Activated T-cell treated with anti-CD3 and anti-CD28 coated beads, Interleukin-2, amount 50 U/mL, for 72 hours (primary cell): ENCODE measurements around the gene ACAD9. TPM values are rescaled to one million over a fixed set of nuclear protein-coding genes. Genes with fewer than 3 reads are reported as not detected.
"Not testable (repeated sequence)": the region's sequence is repeated elsewhere in the genome, so short reads cannot be mapped to it uniquely, and the experiment has no call there.

Experiments
- ATAC-seq, 2 donors: fragments of 150-1000 bp; cut with Tn5 transposase; replicated peaks in 1 of 2; 2 replicates each; pipeline ENCODE4 v1.10.0; 2021; ENCODE audit warnings: moderate library complexity in 2 of 2, mild to moderate bottlenecking in 1 of 2
- DNase-seq, 2 donors: peaks; one replicate each; pipeline ENCODE4 v3.0.0; 2021 to 2022; ENCODE audit warnings: mixed read lengths in 1 of 2
- H3K27ac Mint-ChIP-seq: one replicate; pipeline ENCODE4 v1.8.0; 2022; ENCODE audit warnings: mild to moderate bottlenecking, moderate library complexity, mixed read lengths
- H3K27me3 Mint-ChIP-seq: one replicate; pipeline ENCODE4 v1.8.0; 2022; ENCODE audit warnings: low read depth, mixed read lengths
- H3K36me3 Mint-ChIP-seq, 2 donors: one replicate each; pipeline ENCODE4 v1.8.0; 2022; ENCODE audit warnings: mixed read lengths in 2 of 2, mild to moderate bottlenecking in 1 of 2; ENCODE audit not compliant: insufficient read depth in 2 of 2
- H3K4me1 Mint-ChIP-seq: one replicate; pipeline ENCODE4 v1.8.0; 2022; ENCODE audit warnings: low read depth, mixed read lengths
- H3K4me3 Mint-ChIP-seq, 2 donors: one replicate each; pipeline ENCODE4 v1.8.0; 2022; ENCODE audit warnings: mild to moderate bottlenecking in 2 of 2, mixed read lengths in 2 of 2, moderate library complexity in 2 of 2
- H3K9me3 Mint-ChIP-seq, 2 donors: one replicate each; pipeline ENCODE4 v1.8.0; 2022; ENCODE audit warnings: mixed read lengths in 2 of 2
- total RNA-seq, 2 donors: library from RNA; stranded (reverse); gene quantifications; one replicate each; pipeline ENCODE4 v1.2.3, GENCODE V29; 2022

Gene ACAD9
- total RNA-seq, 2 donors from 2014 or later = 21.9 to 30.0 TPM

DNA sequence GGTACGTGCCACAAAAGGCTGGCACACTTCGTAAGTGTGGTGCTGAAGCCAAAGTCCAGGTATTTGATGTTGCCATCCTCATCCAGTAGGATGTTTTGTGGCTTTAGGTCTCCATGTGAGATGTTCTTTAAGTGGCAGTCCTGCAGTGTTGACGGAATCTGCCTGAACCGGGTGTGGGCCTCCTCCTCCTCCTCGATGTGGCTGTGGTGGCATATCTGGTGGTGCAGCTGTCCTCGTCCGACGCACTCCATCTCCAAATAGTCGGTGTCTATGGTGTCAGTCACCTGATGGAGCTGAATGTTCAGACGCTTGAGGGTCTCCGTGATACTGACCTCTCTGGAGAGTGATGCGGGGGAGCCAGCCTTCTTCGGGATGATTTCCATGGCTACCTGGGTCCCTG lies 30.5 kb upstream of the ACAD9 start:
- ATAC-seq (no peak), DNase-seq (no peak)
- no peaks in the 10 kb centered on the region for H3K27me3 Mint-ChIP-seq
- peaks cover 2 to 3% of the 10 kb centered on the region in 2 donors for H3K36me3 Mint-ChIP-seq
- peaks cover 23% of the 10 kb centered on the region for H3K4me1 Mint-ChIP-seq
- no peaks in the 10 kb centered on the region for H3K9me3 Mint-ChIP-seq
- H3K27ac Mint-ChIP-seq = no peak overlapping the region
- no peak overlapping the region for H3K4me3 Mint-ChIP-seq

DNA sequence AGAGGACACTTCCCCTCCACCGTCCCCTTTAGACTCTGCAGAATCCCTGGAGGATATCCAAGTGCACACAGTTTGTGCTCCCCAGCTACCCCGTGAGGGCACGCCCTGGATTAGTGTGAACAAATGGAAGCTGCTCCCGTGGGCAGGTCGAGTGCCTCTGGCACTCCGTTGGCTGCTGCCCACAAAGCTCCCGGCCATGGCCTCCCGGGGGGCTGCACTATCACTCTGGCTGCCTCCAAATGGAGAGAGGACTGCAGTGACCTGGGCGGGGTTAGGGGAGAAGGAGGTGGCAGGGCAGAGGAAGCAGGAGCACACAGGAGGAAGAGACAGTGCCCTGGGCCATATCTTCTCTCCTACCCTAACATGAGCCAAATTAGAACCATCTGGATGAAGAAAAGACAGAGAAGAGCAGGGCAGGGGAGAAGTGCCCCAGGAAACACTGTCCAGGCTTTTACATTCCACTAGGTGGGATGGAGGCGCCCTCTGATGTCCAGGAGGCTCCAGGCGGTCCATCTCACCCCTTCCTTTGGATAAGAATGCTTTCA lies 29.4 kb upstream of the ACAD9 start:
- H3K9me3 Mint-ChIP-seq = peaks cover 0 to 3% of the 10 kb centered on the region in 2 donors
- H3K27me3 Mint-ChIP-seq = no peaks in the 10 kb centered on the region
- peaks cover 6 to 7% of the 10 kb centered on the region in 2 donors for H3K36me3 Mint-ChIP-seq
- peaks cover 21% of the 10 kb centered on the region for H3K4me1 Mint-ChIP-seq
- no peak overlapping the region for H3K27ac Mint-ChIP-seq
- DNase-seq (no peak), ATAC-seq (no peak)
- no peak overlapping the region for H3K4me3 Mint-ChIP-seq

- Mint-ChIP-seq H3K36me3 (peaks cover 6 to 7% of the 10 kb centered on the region in 2 donors), H3K4me1 (peaks cover 16% of the 10 kb centered on the region), H3K27me3 (no peaks in the 10 kb centered on the region), H3K27ac (no peak overlapping the region), H3K4me3 (no peak overlapping the region), H3K9me3 (peaks cover 0 to 3% of the 10 kb centered on the region in 2 donors)
- DNase-seq = no peak
- no peak for ATAC-seq
Observed at GRCh38 chr3:128850544-128850943, 28.9 kb upstream of the ACAD9 start.

DNA sequence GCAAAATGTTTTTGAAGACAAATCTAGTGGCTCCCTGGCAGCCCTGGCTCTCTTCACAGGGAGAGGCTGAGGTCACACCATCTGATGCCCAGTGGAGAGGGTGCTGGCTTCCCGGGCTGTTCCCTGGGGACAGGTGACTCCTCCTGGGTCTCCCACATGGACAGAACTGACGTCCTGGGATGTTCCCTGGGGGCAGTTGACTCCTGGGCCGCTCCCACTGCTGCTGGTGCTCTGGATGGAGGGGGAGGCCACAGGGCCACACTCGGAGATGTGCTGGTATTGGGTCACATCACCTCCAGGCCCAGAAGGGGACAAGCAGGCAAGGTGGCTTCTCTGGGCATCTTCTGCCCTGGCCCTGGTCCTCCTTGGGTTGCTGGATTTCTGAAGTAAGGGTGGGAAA lies 27.8 kb upstream of the ACAD9 start:
- Mint-ChIP-seq H3K27ac (no peak overlapping the region), H3K4me1 (peaks cover 7% of the 10 kb centered on the region), H3K4me3 (no peak overlapping the region), H3K9me3 (peaks cover 0 to 3% of the 10 kb centered on the region in 2 donors), H3K36me3 (peaks cover 6 to 7% of the 10 kb centered on the region in 2 donors), H3K27me3 (no peaks in the 10 kb centered on the region)
- ATAC-seq (no peak), DNase-seq (no peak)

DNA sequence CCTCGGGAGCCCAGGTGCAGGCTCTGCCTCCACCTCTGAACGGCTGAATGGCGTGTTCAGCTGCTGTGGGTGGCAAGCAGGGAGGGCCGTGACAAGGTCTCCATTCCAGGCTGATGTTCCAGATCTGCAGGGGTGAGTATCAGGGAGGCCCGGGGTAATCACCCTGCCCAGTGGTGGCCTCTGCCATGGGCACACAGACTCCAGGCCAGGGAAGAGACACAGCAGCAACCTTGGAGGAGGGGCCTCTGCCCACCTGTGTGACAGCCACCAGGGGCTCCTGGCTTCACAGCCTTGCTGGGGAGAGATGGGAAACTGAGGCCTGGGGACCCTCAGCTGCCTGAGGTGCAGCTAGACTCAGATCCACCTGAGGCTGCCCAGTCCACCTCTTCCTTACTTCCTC lies 25.6 kb upstream of the ACAD9 start:
- no peak overlapping the region for H3K27ac Mint-ChIP-seq
- ATAC-seq (no peak), DNase-seq (no peak)
- peaks cover 14 to 15% of the 10 kb centered on the region in 2 donors for H3K36me3 Mint-ChIP-seq
- no peak overlapping the region for H3K4me3 Mint-ChIP-seq
- H3K9me3 Mint-ChIP-seq = peaks cover 4 to 12% of the 10 kb centered on the region in 2 donors
- H3K4me1 Mint-ChIP-seq = no peaks in the 10 kb centered on the region
- H3K27me3 Mint-ChIP-seq = no peaks in the 10 kb centered on the region

- H3K4me3 Mint-ChIP-seq = no peak overlapping the region
Observed at GRCh38 chr3:128854475-128854874, 24.9 kb upstream of the ACAD9 start.

GRCh38 chr3:128855569-128855968 lies 23.9 kb upstream of the ACAD9 start:
- no peaks in the 10 kb centered on the region for H3K4me1 Mint-ChIP-seq
- peaks cover 6 to 23% of the 10 kb centered on the region in 2 donors for H3K9me3 Mint-ChIP-seq
- H3K36me3 Mint-ChIP-seq = peaks cover 26 to 27% of the 10 kb centered on the region in 2 donors
- no peak for DNase-seq
- H3K4me3 Mint-ChIP-seq = no peak overlapping the region
- H3K27ac Mint-ChIP-seq = no peak overlapping the region
- H3K27me3 Mint-ChIP-seq = no peaks in the 10 kb centered on the region
- ATAC-seq = no peak

More at GRCh38 chr3:128854475-128854874, 24.9 kb upstream of the ACAD9 start:
- ATAC-seq = no peak
- Mint-ChIP-seq H3K4me1 (no peaks in the 10 kb centered on the region), H3K27me3 (no peaks in the 10 kb centered on the region), H3K9me3 (peaks cover 4 to 17% of the 10 kb centered on the region in 2 donors), H3K36me3 (peaks cover 20 to 21% of the 10 kb centered on the region in 2 donors), H3K27ac (no peak overlapping the region)
- no peak for DNase-seq

- H3K27ac Mint-ChIP-seq = no peak overlapping the region
- H3K9me3 Mint-ChIP-seq = peaks cover 6 to 26% of the 10 kb centered on the region in 2 donors
- ATAC-seq (no peak), DNase-seq (no peak)
- no peaks in the 10 kb centered on the region for H3K27me3 Mint-ChIP-seq
- H3K4me1 Mint-ChIP-seq = no peaks in the 10 kb centered on the region
- no peak overlapping the region for H3K4me3 Mint-ChIP-seq
- peaks cover 28% of the 10 kb centered on the region in 2 donors for H3K36me3 Mint-ChIP-seq
Observed at GRCh38 chr3:128858167-128858566, 21.3 kb upstream of the ACAD9 start.

- Mint-ChIP-seq H3K27ac (no peak overlapping the region), H3K9me3 (peaks cover 6 to 23% of the 10 kb centered on the region in 2 donors), H3K4me3 (no peak overlapping the region), H3K36me3 (peaks cover 22% of the 10 kb centered on the region in 2 donors), H3K4me1 (no peaks in the 10 kb centered on the region), H3K27me3 (no peaks in the 10 kb centered on the region)
- no peak for DNase-seq
- no peak for ATAC-seq
Observed at GRCh38 chr3:128859630-128860029, 19.8 kb upstream of the ACAD9 start.

GRCh38 chr3:128861491-128861890 lies 17.9 kb upstream of the ACAD9 start:
- peaks cover 21 to 22% of the 10 kb centered on the region in 2 donors for H3K36me3 Mint-ChIP-seq
- H3K4me3 Mint-ChIP-seq = no peak overlapping the region
- no peaks in the 10 kb centered on the region for H3K27me3 Mint-ChIP-seq
- ATAC-seq (no peak), DNase-seq (no peak)
- H3K27ac Mint-ChIP-seq = no peak overlapping the region
- H3K9me3 Mint-ChIP-seq = peaks cover 6 to 23% of the 10 kb centered on the region in 2 donors
- no peaks in the 10 kb centered on the region for H3K4me1 Mint-ChIP-seq

DNA sequence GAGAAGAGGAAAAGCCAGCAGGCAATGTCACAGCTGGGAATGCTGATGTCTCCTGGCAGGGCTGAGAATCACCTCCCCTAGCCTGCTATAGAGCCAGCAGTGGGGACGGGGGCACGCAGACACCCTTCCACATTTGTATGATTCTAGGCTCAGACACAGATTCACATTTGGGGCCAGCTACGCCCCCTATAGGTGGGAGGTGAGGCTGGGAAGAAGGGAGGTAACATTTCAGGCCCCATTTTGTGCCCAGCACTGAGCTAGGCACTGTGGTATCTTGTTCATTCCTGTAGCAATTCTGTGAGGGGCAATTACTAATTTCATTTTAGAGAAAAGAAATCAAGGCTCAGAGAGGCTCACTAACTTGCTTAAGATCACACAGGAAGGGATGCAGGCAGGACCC lies 15.9 kb upstream of the ACAD9 start:
- Mint-ChIP-seq H3K4me3 (no peak overlapping the region), H3K27me3 (no peaks in the 10 kb centered on the region), H3K9me3 (peaks cover 3 to 16% of the 10 kb centered on the region in 2 donors), H3K4me1 (peaks cover 5% of the 10 kb centered on the region), H3K36me3 (peaks cover 15 to 16% of the 10 kb centered on the region in 2 donors), H3K27ac (peak overlapping the region; percentile 47)
- ATAC-seq (no peak), DNase-seq (peak in 1 of 2 donors; percentile 15)

GRCh38 chr3:128864351-128864811 lies 15.0 kb upstream of the ACAD9 start:
- Mint-ChIP-seq H3K4me1 (peaks cover 5% of the 10 kb centered on the region), H3K4me3 (no peak overlapping the region), H3K27ac (no peak overlapping the region), H3K36me3 (peaks cover 8 to 9% of the 10 kb centered on the region in 2 donors), H3K27me3 (no peaks in the 10 kb centered on the region), H3K9me3 (peaks cover 3 to 10% of the 10 kb centered on the region in 2 donors)
- ATAC-seq (no peak), DNase-seq (no peak)

DNA sequence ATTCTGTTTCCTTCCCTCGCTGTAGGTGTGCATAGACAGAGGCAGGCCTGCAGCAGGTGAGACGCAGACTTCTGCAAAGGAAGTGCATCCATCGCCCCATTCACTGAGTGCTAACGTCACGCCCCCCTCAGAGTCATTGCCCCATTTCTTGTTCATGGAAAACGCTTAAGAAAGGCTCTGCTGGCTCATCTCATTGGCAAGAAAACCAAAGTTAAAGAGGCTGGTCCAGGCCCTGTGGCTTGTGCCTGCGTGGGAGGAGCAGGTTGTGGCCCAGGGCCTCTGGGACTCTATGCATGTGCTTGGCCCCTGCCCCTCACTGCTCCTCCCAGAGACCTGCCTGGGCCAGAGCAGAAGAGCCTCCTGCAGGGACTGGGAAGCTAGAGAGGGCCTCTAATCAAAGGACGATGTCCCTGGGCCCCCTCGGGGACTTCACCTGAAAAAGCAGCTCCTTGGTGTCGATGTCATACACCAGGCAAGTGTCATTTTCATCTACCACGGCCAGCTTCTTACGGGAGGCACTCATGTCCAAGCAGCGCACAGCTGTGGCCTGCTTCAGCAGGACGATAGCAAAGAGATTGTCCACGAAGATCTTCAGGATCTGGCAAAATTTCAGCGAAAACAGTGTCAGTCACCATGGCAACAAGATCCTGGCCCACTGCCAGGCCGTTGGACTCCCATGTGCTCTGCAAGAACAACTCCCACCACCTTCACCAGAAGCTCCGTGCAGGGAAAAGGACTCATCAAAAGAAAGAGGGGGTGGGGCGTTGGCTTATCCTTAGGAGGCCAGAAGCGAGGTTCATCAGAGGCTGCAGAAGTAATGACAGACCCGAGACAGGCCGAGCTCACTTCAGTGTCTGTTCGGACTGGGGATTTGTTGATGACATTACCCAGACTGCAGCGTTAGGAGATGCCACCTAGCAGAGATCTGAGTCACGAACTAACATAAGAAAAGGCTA lies 14.3 kb upstream of the ACAD9 start:
- not testable (repeated sequence) for H3K27ac Mint-ChIP-seq, DNase-seq, H3K4me1 Mint-ChIP-seq, H3K4me3 Mint-ChIP-seq, H3K27me3 Mint-ChIP-seq, H3K9me3 Mint-ChIP-seq, H3K36me3 Mint-ChIP-seq, ATAC-seq
